Fibroblast of mammary gland (primary cell): ENCODE results near the gene CES2.

Experiments
- DNase-seq: peaks from one replicate; pipeline ENCODE4 v3.0.0-alpha.2; 2010; ENCODE audit warnings: low read depth
- H3K4me3 ChIP-seq: 2 replicates; pipeline ENCODE4 v1.5.1; 2011; ENCODE audit warnings: low read depth, mild to moderate bottlenecking, low read length, moderate library complexity; ENCODE audit not compliant: control insufficient read depth
- CTCF ChIP-seq: conservative IDR thresholded peaks from 2 replicates; pipeline ENCODE4 v1.5.1; 2011; ENCODE audit warnings: low read depth, low read length, inconsistent platforms; ENCODE audit not compliant: control insufficient read depth, insufficient read depth

The CES2 gene

GRCh38 chr16:66902648-66903543 is 32.4 kb upstream of the CES2 start:
- no peak for TF ChIP-seq CTCF
- H3K4me3 ChIP-seq: no peak overlapping the region

GRCh38 chr16:66903544-66904427 is 31.5 kb upstream of the CES2 start:
- DNase-seq: no peak
- no peak for TF ChIP-seq CTCF
- H3K4me3 ChIP-seq: no peak overlapping the region

More at GRCh38 chr16:66902648-66903543, 32.4 kb upstream of the CES2 start:
- no peak for DNase-seq

DNA sequence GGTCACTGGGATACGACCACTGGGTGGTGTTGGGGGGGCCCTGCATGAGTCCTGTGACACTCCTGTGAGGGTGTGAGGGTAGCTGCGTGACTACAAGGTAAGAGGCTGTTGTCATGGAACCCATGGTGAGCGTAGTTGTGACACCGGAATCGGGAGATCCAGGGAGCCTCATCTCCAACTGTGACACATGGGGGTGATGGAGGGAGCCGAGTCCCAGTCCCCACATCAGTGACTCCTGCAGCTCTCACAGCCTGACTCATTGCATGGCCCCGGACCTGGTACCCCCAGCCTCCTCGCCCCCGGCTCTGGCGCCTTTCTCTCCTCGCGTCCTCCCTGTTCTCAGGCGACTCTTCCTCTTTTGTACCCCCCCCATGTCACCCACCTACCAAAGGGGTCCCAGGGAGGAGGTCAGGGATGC is 30.9 kb upstream of the CES2 start:
- DNase-seq: no peak
- TF ChIP-seq CTCF: no peak
- H3K4me3 ChIP-seq: no peak overlapping the region

DNA sequence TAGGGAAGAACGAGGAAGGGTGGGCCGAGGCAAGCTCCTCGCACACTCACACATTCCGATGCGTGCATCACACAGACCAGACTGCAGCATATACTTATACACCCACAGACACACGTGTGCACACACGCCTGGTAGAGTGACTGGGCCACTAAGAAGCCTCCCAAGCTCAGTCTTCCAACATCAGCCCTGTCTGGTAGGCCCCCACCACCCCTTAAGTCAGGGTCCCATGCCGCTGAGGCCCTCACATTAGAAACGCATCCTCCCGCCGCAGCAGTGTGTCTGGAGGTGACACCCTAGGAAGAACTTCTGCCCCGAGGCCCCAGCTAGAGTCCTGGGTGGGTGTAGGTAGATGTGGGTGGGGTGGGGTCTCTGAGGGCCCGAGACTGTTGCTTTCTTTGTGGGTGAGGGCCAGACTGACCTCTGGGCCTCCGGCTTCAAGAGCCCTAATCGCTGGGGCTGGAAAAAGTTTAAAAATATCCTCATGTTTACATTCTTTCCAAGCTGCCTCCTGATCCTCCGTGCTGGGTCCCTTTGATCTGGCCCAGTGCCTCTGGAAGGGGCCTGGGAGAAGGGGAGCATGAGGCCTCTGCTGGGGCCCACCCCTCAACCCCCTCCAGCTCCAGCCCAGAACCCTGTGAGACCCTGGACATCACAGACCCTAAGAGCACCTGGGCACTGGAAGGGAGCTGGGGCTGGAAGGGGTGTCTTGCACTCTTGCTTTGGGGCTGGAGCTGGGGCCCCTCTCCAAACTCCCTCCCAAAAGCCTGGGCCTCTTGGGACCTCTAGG is 30.3 kb upstream of the CES2 start:
- TF ChIP-seq CTCF: no peak
- DNase-seq: no peak
- H3K4me3 ChIP-seq: no peak overlapping the region

DNA sequence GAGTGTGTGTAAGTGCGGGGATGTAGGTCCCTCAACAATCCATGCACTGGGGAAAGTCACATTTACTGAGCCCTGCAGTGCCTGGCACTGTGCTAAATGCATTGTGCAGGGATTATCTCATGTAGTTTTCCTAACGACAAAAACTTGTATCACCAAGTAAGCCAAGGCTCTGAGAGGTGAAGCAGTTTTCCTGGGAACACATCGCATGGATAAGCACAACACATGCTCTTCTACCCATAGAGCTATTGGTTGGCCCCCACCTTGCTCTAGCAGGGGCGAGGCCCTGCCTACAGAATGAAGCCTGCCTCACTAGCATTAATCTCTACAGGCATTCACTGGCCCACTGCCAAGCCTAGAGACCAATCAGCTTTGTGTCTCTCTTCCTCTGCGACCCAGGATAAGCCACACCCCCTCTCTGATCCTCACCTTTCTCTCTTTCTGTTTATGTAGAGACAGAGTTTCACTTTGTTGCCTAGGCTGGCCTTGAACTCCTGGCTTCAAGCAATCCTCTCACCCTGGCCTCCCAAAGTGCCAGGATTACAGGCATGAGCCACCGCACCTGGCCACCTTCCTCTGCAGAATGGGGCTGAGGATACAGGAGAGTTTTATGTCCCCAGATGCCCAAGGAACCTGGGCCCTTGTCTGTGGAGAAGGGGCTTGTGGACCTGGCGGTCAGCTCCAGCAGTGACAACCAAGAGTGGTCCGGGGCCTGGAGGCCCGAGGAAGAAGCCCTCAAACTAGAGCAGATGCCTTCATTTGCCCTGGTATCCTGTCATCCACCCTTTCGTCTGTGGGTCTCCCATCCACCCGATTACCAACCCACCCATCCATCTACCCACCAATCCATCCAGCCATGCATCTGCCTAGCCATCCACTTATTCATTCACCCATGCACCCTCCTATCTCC is 29.4 kb upstream of the CES2 start:
- no peak for TF ChIP-seq CTCF
- no peak overlapping the region for H3K4me3 ChIP-seq
- DNase-seq: no peak
